Measurements from ENCODE around the gene TUBA4B. TPM values are rescaled to one million over a fixed set of nuclear protein-coding genes. Genes with fewer than 3 reads are reported as not detected.

TUBA4B gene
- total RNA-seq, 1 donor from 2014 or later: not detected

GRCh38 chr2:219294356-219295351 lies 41.6 kb downstream of the TUBA4B start:
- H3K27me3 Mint-ChIP-seq (ENCODE audit: unreplicated experiment): peaks cover 14% of the 10 kb centered on the region
- peaks cover 7% of the 10 kb centered on the region for H3K36me3 Mint-ChIP-seq (ENCODE audit: unreplicated experiment)
- peaks cover 8% of the 10 kb centered on the region for H3K9me3 Mint-ChIP-seq (ENCODE audit: unreplicated experiment)
- peak; percentile 98 for TF ChIP-seq CTCF (IDR thresholded peaks at IDR 0.05; ENCODE audit: partially characterized antibody, unreplicated experiment)
- DNase-seq: peak; percentile 87
- peaks cover 7% of the 10 kb centered on the region for H3K4me1 Mint-ChIP-seq (ENCODE audit: low read depth, unreplicated experiment)
- H3K27ac Mint-ChIP-seq (ENCODE audit: unreplicated experiment): peak overlapping the region; percentile 93
- peak overlapping the region; percentile 87 for H3K4me3 Mint-ChIP-seq (ENCODE audit: unreplicated experiment)

GRCh38 chr2:219296142-219296541 lies 43.1 kb downstream of the TUBA4B start:
- no peak overlapping the region for H3K4me3 Mint-ChIP-seq (ENCODE audit: unreplicated experiment)
- H3K36me3 Mint-ChIP-seq (ENCODE audit: unreplicated experiment): peaks cover 10% of the 10 kb centered on the region
- peaks cover 14% of the 10 kb centered on the region for H3K27me3 Mint-ChIP-seq (ENCODE audit: unreplicated experiment)
- no peak for TF ChIP-seq CTCF (IDR thresholded peaks at IDR 0.05; ENCODE audit: partially characterized antibody, unreplicated experiment)
- peaks cover 7% of the 10 kb centered on the region for H3K4me1 Mint-ChIP-seq (ENCODE audit: low read depth, unreplicated experiment)
- H3K27ac Mint-ChIP-seq (ENCODE audit: unreplicated experiment): no peak overlapping the region
- peaks cover 8% of the 10 kb centered on the region for H3K9me3 Mint-ChIP-seq (ENCODE audit: unreplicated experiment)
- DNase-seq: no peak

GRCh38 chr2:219296631-219297391 lies 43.8 kb downstream of the TUBA4B start:
- no peak overlapping the region for H3K4me3 Mint-ChIP-seq (ENCODE audit: unreplicated experiment)
- H3K4me1 Mint-ChIP-seq (ENCODE audit: low read depth, unreplicated experiment): peaks cover 7% of the 10 kb centered on the region
- H3K36me3 Mint-ChIP-seq (ENCODE audit: unreplicated experiment): peaks cover 13% of the 10 kb centered on the region
- TF ChIP-seq CTCF (IDR thresholded peaks at IDR 0.05; ENCODE audit: partially characterized antibody, unreplicated experiment): no peak
- no peak overlapping the region for H3K27ac Mint-ChIP-seq (ENCODE audit: unreplicated experiment)
- H3K27me3 Mint-ChIP-seq (ENCODE audit: unreplicated experiment): peaks cover 14% of the 10 kb centered on the region
- peaks cover 8% of the 10 kb centered on the region for H3K9me3 Mint-ChIP-seq (ENCODE audit: unreplicated experiment)
- DNase-seq: no peak

- Mint-ChIP-seq H3K4me1 (ENCODE audit: low read depth, unreplicated experiment) (peaks cover 7% of the 10 kb centered on the region), H3K27ac (ENCODE audit: unreplicated experiment) (no peak overlapping the region), H3K36me3 (ENCODE audit: unreplicated experiment) (peaks cover 14% of the 10 kb centered on the region), H3K9me3 (ENCODE audit: unreplicated experiment) (peaks cover 8% of the 10 kb centered on the region), H3K27me3 (ENCODE audit: unreplicated experiment) (peaks cover 14% of the 10 kb centered on the region), H3K4me3 (ENCODE audit: unreplicated experiment) (no peak overlapping the region)
- no peak for TF ChIP-seq CTCF (IDR thresholded peaks at IDR 0.05; ENCODE audit: partially characterized antibody, unreplicated experiment)
- DNase-seq: peak; percentile 47
Observed at GRCh38 chr2:219297766-219298456, 44.9 kb downstream of the TUBA4B start.

Data from glutamatergic neuron (in vitro differentiated cells).